HEK293 (cell line): ENCODE results near the gene BLVRB.
A peak's percentile ranks its signal among the peaks of the same experiment; 100 is the strongest.

ENCODE experiments used
- GFI1B ChIP-seq: fragments of 450-650 bp; formaldehyde crosslinking; IDR thresholded peaks from 2 replicates; pipeline ENCODE4 v1.5.1; 2016; ENCODE audit warnings: missing biosample characterization, missing genetic modification characterization
- GLI2 ChIP-seq: fragments of 450-650 bp; formaldehyde crosslinking; IDR thresholded peaks from 2 replicates; pipeline ENCODE4; 2017; ENCODE audit warnings: missing biosample characterization, missing genetic modification characterization, low read depth, borderline replicate concordance
- HOXA7 ChIP-seq: sonication (generic); formaldehyde crosslinking; IDR thresholded peaks from 2 replicates; pipeline ENCODE4 v1.8.1; 2022; ENCODE audit warnings: missing genetic modification reagents, borderline replicate concordance
- IKZF3 ChIP-seq: fragments of 450-650 bp; IDR thresholded peaks from 2 replicates; pipeline ENCODE4 v1.5.0; 2018; ENCODE audit warnings: missing biosample characterization, mild to moderate bottlenecking, missing genetic modification characterization, moderate library complexity
- KLF10 ChIP-seq: fragments of 450-650 bp; IDR thresholded peaks from 2 replicates; pipeline ENCODE4 v1.5.1; 2018; ENCODE audit warnings: missing biosample characterization, mild to moderate bottlenecking, missing genetic modification characterization
- KLF16 ChIP-seq: fragments of 450-650 bp; formaldehyde crosslinking; IDR thresholded peaks from 2 replicates; pipeline ENCODE4 v1.5.1; 2017; ENCODE audit warnings: missing biosample characterization, missing genetic modification characterization
- KLF9 ChIP-seq: fragments of 450-650 bp; formaldehyde crosslinking; IDR thresholded peaks from 2 replicates; pipeline ENCODE4 v1.5.1; 2016; ENCODE audit warnings: missing biosample characterization, missing genetic modification characterization, low read depth
- SP3 ChIP-seq: fragments of 450-650 bp; formaldehyde crosslinking; IDR thresholded peaks from 2 replicates; pipeline ENCODE4 v1.5.1; 2016; ENCODE audit warnings: missing biosample characterization, missing genetic modification characterization
- SP7 ChIP-seq: fragments of 450-650 bp; formaldehyde crosslinking; IDR thresholded peaks from 2 replicates; pipeline ENCODE4 v1.5.1; 2016; ENCODE audit warnings: missing biosample characterization, missing genetic modification characterization
- ZBTB17 ChIP-seq: fragments of 450-650 bp; formaldehyde crosslinking; IDR thresholded peaks from 2 replicates; pipeline ENCODE4 v1.5.1; 2016; ENCODE audit warnings: missing biosample characterization, missing genetic modification characterization
- ZBTB21 ChIP-seq: fragments of 450-650 bp; formaldehyde crosslinking; IDR thresholded peaks from 2 replicates; pipeline ENCODE4 v1.5.1; 2017; ENCODE audit warnings: missing biosample characterization, missing genetic modification characterization
- ZBTB48 ChIP-seq: fragments of 450-650 bp; formaldehyde crosslinking; IDR thresholded peaks from 2 replicates; pipeline ENCODE4 v1.5.1; 2016; ENCODE audit warnings: missing biosample characterization, missing genetic modification characterization
- ZBTB8A ChIP-seq: fragments of 450-650 bp; formaldehyde crosslinking; IDR thresholded peaks from 2 replicates; pipeline ENCODE4 v1.5.1; 2016; ENCODE audit warnings: missing biosample characterization, missing genetic modification characterization
- ZEB2 ChIP-seq: fragments of 450-650 bp; formaldehyde crosslinking; IDR thresholded peaks from 2 replicates; pipeline ENCODE4 v1.5.1; 2016; ENCODE audit warnings: missing biosample characterization, missing genetic modification characterization
- ZFHX2 ChIP-seq: fragments of 450-650 bp; formaldehyde crosslinking; conservative IDR thresholded peaks from 2 replicates; pipeline ENCODE4 v1.5.1; 2016; ENCODE audit warnings: missing biosample characterization, missing genetic modification characterization
- ZFP41 ChIP-seq: fragments of 450-650 bp; formaldehyde crosslinking; IDR thresholded peaks from 2 replicates; pipeline ENCODE4 v1.5.1; 2016; ENCODE audit warnings: missing biosample characterization, missing genetic modification characterization, borderline replicate concordance
- ZNF121 ChIP-seq: fragments of 450-650 bp; formaldehyde crosslinking; IDR thresholded peaks from 2 replicates; pipeline ENCODE4 v1.5.1; 2016; ENCODE audit warnings: missing biosample characterization, missing genetic modification characterization
- ZNF138 ChIP-seq: fragments of 450-650 bp; formaldehyde crosslinking; IDR thresholded peaks from 2 replicates; pipeline ENCODE4 v1.5.1; 2016; ENCODE audit warnings: missing biosample characterization, missing genetic modification characterization, borderline replicate concordance
- ZNF292 ChIP-seq: fragments of 450-650 bp; formaldehyde crosslinking; IDR thresholded peaks from 2 replicates; pipeline ENCODE4 v1.5.1; 2016; ENCODE audit warnings: low read depth, missing biosample characterization, missing genetic modification characterization, borderline replicate concordance
- ZNF302 ChIP-seq: fragments of 450-650 bp; formaldehyde crosslinking; IDR thresholded peaks from 2 replicates; pipeline ENCODE4 v1.5.1; 2016; ENCODE audit warnings: missing biosample characterization, missing genetic modification characterization, low read depth
- ZNF311 ChIP-seq: fragments of 450-650 bp; formaldehyde crosslinking; IDR thresholded peaks from 2 replicates; pipeline ENCODE4 v1.5.1; 2017; ENCODE audit warnings: missing biosample characterization, missing genetic modification characterization, borderline replicate concordance
- ZNF324 ChIP-seq: fragments of 450-650 bp; formaldehyde crosslinking; IDR thresholded peaks from 2 replicates; pipeline ENCODE4 v1.5.1; 2016; ENCODE audit warnings: missing biosample characterization, missing genetic modification characterization
- ZNF341 ChIP-seq: fragments of 450-650 bp; formaldehyde crosslinking; IDR thresholded peaks from 2 replicates; pipeline ENCODE4; 2016; ENCODE audit warnings: low read depth, missing biosample characterization, missing genetic modification characterization
- ZNF560 ChIP-seq: fragments of 450-650 bp; formaldehyde crosslinking; IDR thresholded peaks from 2 replicates; pipeline ENCODE4 v1.5.1; 2017; ENCODE audit warnings: missing biosample characterization, missing genetic modification characterization, borderline replicate concordance
- ZNF677 ChIP-seq: fragments of 450-650 bp; IDR thresholded peaks from 2 replicates; pipeline ENCODE4 v1.5.0; 2018; ENCODE audit warnings: missing biosample characterization, mild to moderate bottlenecking, missing genetic modification characterization, moderate library complexity
- ZNF768 ChIP-seq: fragments of 450-650 bp; formaldehyde crosslinking; IDR thresholded peaks from 2 replicates; pipeline ENCODE4 v1.5.1; 2018; ENCODE audit warnings: missing biosample characterization, mild to moderate bottlenecking, missing genetic modification characterization
- ZNF776 ChIP-seq: fragments of 450-650 bp; formaldehyde crosslinking; IDR thresholded peaks from 2 replicates; pipeline ENCODE4 v1.5.0; 2017; ENCODE audit warnings: missing biosample characterization, missing genetic modification characterization, borderline replicate concordance
- ZNF843 ChIP-seq: fragments of 450-650 bp; formaldehyde crosslinking; IDR thresholded peaks from 2 replicates; pipeline ENCODE4 v1.5.1; 2016; ENCODE audit warnings: missing biosample characterization, missing genetic modification characterization
- TF ChIP-seq, protein P1 (sequence below): fragments of 450-650 bp; IDR thresholded peaks from 2 replicates; pipeline ENCODE4 v1.5.1; 2018; ENCODE audit warnings: missing biosample characterization, missing genetic modification characterization
- TF ChIP-seq, protein P2 (sequence below): fragments of 450-650 bp; formaldehyde crosslinking; IDR thresholded peaks from 2 replicates; pipeline ENCODE4 v1.5.1; 2016; ENCODE audit warnings: missing biosample characterization, missing genetic modification characterization
- TF ChIP-seq, protein P3 (sequence below): fragments of 450-650 bp; formaldehyde crosslinking; IDR thresholded peaks from 2 replicates; pipeline ENCODE4 v1.5.1; 2016; ENCODE audit warnings: missing biosample characterization, missing genetic modification characterization
- TF ChIP-seq, protein P4 (sequence below): fragments of 450-650 bp; formaldehyde crosslinking; IDR thresholded peaks from 2 replicates; pipeline ENCODE4 v1.5.1; 2016; ENCODE audit warnings: missing biosample characterization, missing genetic modification characterization
- TF ChIP-seq, protein P5 (sequence below): fragments of 450-650 bp; formaldehyde crosslinking; IDR thresholded peaks from 2 replicates; pipeline ENCODE4 v1.5.0; 2017; ENCODE audit warnings: missing biosample characterization, missing genetic modification characterization, borderline replicate concordance

The BLVRB gene

DNA sequence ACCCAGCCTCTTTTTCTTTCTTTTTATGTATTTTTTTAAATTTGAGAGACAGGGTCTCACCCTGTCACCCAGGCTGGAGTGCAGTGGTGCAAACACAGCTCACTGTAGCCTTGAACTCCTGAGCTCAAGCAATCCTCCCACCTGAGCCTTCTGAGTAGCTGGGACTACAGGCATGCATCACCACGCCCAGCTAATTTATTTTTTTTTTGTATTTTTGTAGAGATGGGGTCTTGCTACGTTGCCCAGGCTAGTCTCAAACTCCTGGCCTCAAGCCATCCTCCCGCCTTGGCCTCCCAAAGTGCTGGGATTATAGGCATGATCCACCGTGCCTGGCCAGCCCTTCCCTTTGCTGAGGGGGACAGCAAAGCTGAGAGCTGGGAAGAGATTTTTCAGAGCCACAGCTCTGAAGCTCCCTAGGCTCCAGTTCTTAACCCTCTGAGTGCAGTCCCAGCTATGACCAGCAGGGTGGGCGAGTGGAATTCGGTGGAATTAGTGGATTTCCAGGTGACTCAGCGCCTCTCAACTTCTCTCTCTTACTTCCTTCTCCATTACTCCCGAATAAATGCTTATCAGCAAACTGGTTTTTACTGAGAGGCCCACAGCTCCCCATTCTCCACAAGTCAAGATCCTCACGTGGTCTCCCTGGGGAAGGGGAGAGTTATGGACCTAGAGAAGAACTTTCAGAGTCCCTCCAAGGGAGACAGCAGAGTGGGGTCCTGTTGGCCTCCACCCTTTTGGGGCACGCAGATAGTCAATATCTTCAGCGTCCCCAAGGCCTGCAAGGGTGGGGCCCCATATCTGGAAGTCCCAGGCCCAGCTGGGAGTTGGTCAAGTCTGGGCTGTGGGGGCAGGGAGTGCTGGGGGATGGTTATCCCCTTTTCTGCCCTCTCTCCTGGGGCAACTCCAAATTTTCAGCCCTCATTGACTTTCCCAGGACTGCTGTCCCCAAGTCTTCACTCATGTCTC lies 1.2 kb downstream of the BLVRB start (continued):
- no peak for TF ChIP-seq HOXA7
- TF ChIP-seq ZNF843 (tag by site-specific recombination), result no peak
- TF ChIP-seq, protein P1, sequence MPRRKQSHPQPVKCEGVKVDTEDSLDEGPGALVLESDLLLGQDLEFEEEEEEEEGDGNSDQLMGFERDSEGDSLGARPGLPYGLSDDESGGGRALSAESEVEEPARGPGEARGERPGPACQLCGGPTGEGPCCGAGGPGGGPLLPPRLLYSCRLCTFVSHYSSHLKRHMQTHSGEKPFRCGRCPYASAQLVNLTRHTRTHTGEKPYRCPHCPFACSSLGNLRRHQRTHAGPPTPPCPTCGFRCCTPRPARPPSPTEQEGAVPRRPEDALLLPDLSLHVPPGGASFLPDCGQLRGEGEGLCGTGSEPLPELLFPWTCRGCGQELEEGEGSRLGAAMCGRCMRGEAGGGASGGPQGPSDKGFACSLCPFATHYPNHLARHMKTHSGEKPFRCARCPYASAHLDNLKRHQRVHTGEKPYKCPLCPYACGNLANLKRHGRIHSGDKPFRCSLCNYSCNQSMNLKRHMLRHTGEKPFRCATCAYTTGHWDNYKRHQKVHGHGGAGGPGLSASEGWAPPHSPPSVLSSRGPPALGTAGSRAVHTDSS (tag by site-specific recombination), result no peak
- TF ChIP-seq ZBTB17 (tag by site-specific recombination), result peak; percentile 84
- TF ChIP-seq ZNF776, result no peak
- peak; percentile 86 for TF ChIP-seq SP7 (tag by site-specific recombination)
- TF ChIP-seq, protein P2, sequence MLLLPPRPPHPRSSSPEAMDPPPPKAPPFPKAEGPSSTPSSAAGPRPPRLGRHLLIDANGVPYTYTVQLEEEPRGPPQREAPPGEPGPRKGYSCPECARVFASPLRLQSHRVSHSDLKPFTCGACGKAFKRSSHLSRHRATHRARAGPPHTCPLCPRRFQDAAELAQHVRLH (tag by site-specific recombination), result peak; percentile 72
- peak; percentile 98 for TF ChIP-seq IKZF3 (tag by site-specific recombination)
- TF ChIP-seq ZNF121, result peak; percentile 100
- TF ChIP-seq KLF9, result peak; percentile 20; the same call in 1 of the 2 replicates
- no peak for TF ChIP-seq ZFP41
- TF ChIP-seq ZNF302 (tag by site-specific recombination), result no peak
- TF ChIP-seq, protein P3, sequence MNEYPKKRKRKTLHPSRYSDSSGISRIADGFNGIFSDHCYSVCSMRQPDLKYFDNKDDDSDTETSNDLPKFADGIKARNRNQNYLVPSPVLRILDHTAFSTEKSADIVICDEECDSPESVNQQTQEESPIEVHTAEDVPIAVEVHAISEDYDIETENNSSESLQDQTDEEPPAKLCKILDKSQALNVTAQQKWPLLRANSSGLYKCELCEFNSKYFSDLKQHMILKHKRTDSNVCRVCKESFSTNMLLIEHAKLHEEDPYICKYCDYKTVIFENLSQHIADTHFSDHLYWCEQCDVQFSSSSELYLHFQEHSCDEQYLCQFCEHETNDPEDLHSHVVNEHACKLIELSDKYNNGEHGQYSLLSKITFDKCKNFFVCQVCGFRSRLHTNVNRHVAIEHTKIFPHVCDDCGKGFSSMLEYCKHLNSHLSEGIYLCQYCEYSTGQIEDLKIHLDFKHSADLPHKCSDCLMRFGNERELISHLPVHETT (tag by site-specific recombination), result no peak; the same call in 1 of the 2 replicates
- peak; percentile 26; the same call in 1 of the 2 replicates for TF ChIP-seq ZNF341 (tag by site-specific recombination)
- no peak for TF ChIP-seq ZNF560 (tag by site-specific recombination)
- TF ChIP-seq, protein P4, sequence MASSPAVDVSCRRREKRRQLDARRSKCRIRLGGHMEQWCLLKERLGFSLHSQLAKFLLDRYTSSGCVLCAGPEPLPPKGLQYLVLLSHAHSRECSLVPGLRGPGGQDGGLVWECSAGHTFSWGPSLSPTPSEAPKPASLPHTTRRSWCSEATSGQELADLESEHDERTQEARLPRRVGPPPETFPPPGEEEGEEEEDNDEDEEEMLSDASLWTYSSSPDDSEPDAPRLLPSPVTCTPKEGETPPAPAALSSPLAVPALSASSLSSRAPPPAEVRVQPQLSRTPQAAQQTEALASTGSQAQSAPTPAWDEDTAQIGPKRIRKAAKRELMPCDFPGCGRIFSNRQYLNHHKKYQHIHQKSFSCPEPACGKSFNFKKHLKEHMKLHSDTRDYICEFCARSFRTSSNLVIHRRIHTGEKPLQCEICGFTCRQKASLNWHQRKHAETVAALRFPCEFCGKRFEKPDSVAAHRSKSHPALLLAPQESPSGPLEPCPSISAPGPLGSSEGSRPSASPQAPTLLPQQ, result peak; percentile 78
- TF ChIP-seq, protein P5, sequence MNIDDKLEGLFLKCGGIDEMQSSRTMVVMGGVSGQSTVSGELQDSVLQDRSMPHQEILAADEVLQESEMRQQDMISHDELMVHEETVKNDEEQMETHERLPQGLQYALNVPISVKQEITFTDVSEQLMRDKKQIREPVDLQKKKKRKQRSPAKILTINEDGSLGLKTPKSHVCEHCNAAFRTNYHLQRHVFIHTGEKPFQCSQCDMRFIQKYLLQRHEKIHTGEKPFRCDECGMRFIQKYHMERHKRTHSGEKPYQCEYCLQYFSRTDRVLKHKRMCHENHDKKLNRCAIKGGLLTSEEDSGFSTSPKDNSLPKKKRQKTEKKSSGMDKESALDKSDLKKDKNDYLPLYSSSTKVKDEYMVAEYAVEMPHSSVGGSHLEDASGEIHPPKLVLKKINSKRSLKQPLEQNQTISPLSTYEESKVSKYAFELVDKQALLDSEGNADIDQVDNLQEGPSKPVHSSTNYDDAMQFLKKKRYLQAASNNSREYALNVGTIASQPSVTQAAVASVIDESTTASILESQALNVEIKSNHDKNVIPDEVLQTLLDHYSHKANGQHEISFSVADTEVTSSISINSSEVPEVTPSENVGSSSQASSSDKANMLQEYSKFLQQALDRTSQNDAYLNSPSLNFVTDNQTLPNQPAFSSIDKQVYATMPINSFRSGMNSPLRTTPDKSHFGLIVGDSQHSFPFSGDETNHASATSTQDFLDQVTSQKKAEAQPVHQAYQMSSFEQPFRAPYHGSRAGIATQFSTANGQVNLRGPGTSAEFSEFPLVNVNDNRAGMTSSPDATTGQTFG (tag by site-specific recombination), result no peak
- TF ChIP-seq GFI1B (tag by site-specific recombination), result no peak
- TF ChIP-seq ZNF138 (tag by site-specific recombination), result no peak
- peak; percentile 24; the same call in 1 of the 2 replicates for TF ChIP-seq ZBTB48
- no peak for TF ChIP-seq ZNF292 (tag by site-specific recombination)
- peak; percentile 86 for TF ChIP-seq ZBTB8A (tag by site-specific recombination)
- peak; percentile 81 for TF ChIP-seq KLF10 (tag by site-specific recombination)
- TF ChIP-seq ZNF768, result no peak
- TF ChIP-seq ZFHX2 (tag by site-specific recombination), result 0 out of 2 replicates have a peak, but pooled peaks have one; percentile 15
- TF ChIP-seq ZNF677 (tag by site-specific recombination), result peak; percentile 5; the same call in 1 of the 2 replicates
- TF ChIP-seq ZNF324 (tag by site-specific recombination), result peak; percentile 79
- peak; percentile 96 for TF ChIP-seq ZEB2 (tag by site-specific recombination)
- peak; percentile 29; the same call in 1 of the 2 replicates for TF ChIP-seq SP3
- peak; percentile 60; the same call in 1 of the 2 replicates for TF ChIP-seq KLF16 (tag by site-specific recombination)
- TF ChIP-seq ZNF311 (tag by site-specific recombination), result no peak
- no peak; the same call in 1 of the 2 replicates for TF ChIP-seq ZBTB21
- TF ChIP-seq GLI2 (tag by site-specific recombination), result no peak
